HG03378 (cell line): ENCODE measurements around the gene CYP11A1.

ENCODE experiments used
- ATAC-seq: cut with Tn5 transposase; IDR thresholded peaks from one replicate; pipeline ENCODE4 v1.9.1; 2021; ENCODE audit warnings: mild to moderate bottlenecking, moderate library complexity; ENCODE audit not compliant: unreplicated experiment

Gene CYP11A1

DNA sequence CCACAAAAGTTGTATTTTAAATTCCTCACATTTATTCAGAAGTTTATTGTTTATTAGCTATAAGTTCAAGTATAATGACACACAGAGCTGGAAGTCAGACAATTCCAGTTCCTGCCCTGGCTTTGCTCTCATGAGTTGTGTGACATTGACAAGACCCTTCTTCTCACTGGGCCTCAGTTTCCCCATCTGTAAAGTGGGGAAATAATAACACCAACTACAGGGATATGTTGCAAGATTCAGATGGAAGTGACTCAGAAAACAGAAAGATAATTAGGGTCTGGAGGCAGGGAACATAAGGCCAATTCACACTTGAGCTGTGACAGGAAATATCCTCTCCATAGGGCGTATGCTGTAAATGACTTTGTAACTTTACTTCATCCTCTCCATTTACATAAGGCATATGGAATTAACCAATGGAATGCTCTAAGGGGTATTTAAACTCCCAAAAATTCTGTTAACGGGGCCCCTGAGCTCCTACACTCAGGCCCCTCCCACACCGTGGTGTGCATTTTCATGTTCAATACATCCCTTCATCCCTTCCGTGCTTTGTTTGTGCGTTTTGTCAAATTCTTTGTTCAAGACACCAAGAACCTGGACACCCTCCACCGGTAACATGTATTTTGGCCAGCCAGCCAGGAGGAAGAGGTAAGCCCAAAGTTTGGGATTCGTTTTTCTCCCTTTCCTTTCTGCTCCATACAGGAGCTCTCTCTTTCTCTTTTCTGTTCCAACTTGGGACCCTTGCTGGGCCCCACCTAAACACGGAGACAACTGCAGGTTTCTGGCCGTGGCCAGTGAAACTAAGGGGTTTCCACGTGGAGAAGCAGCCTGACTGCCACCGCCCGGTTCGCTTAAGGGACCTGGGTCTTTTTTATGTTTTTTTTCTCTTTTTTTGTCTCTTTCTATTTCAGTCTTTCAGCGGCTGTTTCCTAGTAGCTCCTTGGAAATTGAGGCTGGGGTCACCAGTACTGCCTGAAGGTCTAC lies 16.9 kb downstream of the CYP11A1 start:
- ATAC-seq = no peak

DNA sequence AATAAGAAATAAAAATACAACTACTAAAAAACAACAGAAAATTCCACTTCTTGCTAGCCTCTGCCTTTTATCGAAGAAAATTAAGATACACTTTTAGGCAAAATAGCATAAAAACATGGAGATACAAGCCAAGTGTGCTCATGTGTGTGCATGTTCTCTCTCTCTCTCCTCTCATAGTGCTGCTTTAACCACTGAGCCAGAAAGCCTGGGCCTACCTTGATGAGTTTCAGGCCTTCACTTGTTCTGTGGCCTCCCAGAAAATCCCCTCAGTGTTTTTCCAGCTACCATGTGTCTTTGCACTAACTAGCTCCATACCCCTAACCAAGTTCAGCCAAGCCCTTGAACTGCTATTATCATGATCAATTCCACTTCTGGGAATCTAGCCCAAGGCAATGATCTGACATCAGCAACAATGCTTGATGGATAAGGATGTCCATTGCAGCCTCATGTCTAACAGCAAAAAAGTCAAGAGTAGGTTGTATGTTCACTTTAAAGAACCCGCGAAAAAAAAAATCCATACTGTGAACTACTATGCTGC lies 18.1 kb downstream of the CYP11A1 start:
- ATAC-seq = no peak

DNA sequence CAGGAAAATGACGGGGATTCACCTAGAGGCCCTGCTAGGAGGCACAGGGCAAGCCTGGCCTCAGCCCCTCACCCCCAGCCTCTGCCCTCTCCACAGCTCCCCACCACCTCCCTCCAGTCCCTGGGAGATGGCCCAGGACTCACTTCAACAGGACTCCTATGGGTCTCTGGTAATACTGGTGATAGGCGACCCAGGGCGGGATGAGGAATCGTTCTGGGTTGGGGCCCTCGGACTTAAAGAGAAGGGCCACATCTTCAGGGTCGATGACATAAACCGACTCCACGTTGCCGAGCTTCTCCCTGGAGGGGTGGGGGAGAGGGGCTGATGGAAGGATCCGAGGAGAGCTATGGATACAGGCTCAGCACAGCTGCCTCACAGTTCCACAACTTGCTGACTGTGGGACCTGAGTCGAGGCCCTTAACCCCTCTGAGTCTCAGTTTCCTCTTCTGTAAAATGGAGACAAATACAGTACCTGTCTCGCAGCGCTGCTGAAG lies 19.6 kb downstream of the CYP11A1 start:
- ATAC-seq = no peak

DNA sequence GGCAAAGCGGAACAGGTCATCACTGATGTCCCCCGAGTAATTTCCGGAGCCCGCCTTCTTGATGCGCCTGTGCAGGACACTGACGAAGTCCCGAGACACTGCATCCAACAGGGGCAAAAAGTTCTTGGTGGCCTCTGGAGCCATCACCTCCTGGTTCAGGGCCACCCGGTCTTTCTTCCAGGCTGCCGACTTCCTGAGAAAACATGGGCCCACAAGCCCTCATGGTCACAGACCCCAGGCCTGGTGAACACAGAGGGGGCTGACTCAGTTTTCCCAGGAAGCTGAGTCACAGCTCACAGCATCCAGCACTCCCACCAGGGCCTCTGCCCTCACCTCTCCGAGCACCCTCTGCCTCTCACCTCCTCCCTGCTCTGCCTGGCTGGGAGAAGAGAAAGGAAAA lies 22.4 kb downstream of the CYP11A1 start:
- no peak for ATAC-seq

DNA sequence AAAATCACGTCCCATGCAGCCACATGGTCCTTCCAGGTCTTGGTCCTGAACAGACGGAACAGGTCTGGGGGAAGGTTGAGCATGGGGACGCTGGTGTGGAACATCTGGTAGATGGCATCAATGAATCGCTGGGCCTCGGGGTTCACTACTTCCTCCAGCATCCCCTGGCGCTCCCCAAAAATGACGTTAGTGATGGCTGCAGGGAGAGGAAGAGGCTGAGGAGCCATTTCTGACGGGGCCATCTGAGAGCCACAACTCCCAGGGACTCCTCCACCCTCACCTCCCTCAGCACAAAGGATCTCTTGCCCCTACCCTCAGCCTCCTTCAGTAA lies 23.7 kb downstream of the CYP11A1 start:
- ATAC-seq = no peak

DNA sequence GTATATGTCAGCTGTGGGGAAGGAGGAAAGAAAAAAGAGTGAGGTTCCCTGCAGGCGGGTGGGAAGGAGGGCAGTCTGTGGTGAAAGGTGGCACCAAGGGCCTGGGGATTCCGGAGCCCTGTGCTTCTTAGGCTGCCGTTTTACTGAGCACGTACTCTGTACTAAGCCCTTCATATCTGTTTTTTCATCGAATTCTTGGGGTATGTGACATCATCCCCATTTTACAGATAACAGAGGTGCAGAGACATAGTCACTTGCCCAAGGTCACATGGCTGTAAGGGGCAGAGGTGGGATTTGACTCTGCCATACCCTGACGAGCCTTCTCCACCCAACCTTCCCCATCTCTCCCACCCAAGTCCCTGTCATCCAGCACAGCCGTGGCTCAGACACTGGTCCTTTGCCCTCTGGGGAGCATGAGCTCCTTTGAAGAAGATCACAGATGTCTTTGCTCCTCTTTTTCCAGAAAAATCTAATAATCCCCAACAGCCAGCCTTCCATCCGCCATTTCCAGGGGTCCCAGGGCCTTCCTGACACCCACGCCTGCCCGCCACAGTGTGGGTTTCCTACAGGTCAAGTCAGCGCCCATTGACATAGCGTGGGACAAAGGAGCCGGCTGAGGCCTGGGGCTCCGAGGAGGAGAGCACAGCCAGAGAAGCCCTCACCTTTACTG lies 24.2 kb downstream of the CYP11A1 start:
- ATAC-seq = no peak

DNA sequence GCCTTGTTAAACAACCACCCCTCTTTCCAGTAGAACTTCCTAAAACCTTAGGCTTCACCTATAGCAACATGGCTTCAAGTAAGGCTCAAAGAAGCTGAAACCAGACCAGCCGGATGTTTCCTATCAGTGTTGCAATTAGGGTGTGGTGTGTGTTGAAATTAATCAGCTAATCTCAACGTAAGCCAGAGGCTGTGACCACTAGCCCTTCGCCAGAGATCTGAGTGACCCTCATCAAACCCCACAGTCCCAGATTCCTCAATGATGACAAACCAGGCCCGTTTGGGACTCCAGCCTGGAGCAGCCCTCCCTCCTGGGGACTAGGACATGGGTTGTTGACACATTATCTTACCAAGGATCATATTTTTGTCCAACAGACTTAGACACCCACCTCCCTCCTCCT lies 27.3 kb downstream of the CYP11A1 start:
- ATAC-seq = no peak

DNA sequence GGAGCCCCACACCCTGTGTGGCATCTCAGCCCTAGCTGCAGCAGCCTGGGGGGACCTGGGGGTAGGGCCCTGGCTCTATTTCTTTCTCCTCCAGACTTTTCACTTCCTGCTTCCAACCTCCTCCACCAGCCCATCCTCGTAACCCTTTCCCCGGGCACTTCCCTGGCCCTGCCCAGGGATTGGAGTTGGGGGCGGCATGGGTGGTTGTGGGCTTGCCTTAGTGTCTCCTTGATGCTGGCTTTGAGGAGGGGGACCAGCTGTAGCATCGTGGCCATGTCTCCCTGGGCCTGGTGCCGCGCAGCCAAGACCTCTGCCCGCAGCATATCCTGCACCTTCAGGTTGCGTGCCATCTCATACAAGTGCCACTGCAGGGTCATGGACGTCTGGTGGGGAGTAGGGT lies 28.1 kb downstream of the CYP11A1 start:
- no peak for ATAC-seq

DNA sequence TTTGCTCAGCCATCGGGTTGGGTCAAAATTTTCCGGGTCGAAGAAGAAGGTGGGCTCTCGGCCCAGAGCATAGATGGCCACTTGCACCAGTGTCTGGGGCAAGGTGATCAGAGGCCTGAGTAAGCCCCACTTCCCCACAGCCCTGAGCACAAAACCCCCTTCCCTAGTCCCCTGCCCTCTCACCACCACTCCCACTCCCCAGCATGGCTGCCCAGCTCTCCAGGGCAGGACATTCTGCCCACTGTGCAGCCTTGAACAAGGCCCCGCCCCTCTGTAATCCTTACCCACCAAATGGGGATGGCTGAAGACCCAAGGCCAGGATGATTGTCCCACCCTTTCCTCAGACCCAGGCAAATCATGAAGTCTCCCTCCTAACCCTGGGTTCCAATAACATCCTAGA lies 28.8 kb downstream of the CYP11A1 start:
- ATAC-seq = no peak

DNA sequence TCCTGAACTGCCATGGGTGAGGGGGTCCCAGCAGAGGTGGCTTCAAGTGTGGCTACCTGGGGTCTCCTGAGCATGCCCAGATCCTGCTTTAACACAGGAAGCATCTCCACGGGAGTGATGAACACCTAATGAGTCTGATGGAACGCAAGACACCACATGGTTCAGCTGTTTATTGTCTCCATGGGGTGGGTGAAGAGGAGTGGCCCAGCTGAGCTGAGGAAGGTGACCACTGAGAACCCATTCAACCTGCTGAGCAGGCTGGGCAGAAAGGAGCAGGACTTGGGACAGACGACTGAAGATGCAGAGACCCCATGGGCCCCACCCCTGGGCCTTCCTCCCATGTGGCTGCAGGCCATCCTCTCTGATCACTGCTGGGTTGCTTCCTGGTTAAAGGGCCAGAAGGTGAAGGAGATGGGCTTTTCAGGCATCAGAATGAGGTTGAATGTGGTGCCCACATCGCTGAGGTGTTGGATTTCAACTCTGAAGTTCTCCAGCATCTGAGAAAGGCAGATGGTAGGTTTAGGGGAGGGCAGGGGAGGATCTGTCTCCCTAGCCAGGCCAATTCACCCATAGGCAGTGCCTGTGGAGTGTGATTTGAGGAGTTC lies 29.7 kb downstream of the CYP11A1 start:
- ATAC-seq = no peak

DNA sequence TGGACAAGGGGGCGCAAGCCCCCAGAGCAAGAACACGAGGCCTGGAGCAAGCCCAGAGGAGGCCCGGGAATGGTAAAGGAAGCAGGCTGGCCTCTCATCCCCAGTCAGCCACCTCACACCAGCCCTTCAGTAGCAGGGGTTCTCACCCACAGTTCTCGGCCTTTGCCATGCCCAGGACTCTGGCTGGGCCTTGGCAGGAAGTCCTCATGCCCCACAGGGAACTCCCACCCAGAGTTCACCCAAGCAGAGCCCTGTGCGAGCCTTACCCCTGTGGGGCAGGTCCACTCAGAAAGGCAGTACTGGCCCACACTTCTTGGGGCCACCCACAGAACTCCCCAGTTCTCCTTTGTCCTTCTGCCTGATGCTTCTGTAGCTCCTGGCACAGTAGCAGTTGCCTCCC lies 30.3 kb downstream of the CYP11A1 start:
- ATAC-seq = no peak

DNA sequence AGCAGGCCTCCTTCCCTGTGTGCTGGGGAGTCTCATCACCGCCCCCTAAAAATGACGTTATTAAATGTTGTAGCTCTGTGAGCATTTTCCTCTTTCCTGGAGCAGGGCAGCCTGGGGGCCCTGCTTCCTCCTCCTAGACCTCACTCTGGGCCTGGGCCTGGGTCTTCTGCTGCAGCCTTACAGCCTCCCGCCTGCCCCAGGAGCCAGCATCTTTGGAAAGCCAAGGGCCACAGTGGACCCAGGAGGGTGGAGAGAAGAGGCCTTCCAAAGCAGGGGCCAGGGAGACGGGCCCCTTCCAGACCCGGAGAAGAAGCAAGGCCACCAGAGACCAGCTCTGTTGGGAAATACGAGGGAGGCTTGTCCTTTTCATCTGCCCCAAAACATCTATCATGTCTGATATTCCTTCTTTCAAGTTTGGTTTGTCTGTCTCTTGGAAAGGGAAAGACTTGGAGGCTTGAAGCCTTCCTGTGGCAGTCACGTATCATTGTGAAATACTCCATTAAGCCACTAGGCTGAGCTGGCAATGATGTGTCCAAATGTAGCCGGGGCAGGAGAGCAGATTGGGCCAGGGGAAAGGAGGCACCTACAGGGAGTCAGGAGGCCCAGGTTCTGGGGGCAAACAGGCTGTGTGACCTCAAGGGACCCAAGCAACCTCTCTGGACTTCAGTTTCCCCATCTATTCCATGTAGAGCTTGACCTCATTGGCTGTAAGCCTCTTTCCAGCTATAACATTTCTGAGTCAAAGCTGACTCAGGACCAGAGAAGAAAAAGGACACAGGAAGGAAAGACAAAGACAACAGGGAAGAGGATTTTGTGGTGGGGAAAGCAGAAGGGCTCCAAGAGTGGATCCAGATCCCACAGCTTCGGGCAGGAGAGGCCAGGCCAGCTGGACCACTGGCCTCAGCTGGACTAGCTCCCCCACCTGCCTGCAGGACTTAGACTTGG lies 31.1 kb downstream of the CYP11A1 start:
- no peak for ATAC-seq

DNA sequence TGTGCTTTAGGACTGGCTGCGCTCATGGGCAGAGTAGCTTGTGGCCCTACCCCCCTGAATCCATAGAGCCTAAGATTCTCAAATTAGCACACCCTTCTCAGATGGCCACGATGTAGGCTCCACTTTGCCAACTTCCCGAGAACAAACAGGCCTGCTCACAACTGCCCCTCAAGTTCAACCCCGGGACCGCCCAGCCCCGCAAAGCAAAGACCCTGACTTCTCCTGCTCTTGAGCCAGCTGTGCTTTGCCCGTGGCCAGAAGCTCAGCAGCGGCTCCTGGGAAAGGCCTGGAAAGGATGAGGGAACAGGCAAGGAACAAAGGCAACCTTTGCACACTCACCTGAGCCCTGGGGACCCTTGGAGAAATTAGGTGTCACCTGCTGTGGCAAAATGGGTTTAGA lies 32.0 kb downstream of the CYP11A1 start:
- no peak for ATAC-seq

DNA sequence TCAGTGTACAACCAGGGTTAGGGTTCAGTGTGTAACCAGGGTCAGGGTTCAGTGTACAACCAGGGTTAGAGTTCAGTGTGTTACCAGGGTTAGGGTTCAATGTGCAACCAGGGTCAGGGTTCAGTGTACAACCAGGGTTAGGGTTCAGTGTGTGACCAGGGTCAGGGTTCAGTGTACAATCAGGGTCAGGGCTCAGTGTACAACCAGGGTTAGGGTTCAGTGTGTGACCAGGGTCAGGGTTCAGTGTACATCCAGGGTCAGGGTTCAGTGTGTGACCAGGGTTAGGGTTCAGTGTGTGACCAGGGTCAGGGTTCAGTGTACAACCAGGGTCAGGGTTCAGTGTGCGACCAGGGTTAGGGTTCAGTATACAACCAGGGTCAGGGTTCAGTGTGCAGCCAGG lies 33.3 kb downstream of the CYP11A1 start:
- no peak for ATAC-seq

DNA sequence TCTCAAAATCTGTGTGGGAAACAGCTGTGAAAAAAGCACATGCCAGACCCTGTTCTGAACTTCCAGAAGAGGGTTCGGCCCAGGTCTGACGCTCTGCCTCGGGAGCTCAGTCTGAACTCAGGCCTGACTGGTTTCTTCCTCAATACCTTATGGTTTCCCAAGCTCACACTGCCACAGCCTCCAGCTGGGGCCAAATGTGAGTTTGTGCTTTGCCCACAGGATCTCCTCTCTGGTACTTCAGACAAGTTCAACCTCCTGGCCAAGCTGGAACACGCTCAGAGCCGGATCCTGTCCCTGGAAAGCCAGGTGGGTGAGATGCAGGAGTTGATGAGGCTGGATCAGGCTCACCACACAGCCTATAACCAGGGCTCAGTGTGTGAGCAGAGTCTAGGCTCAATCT lies 33.8 kb downstream of the CYP11A1 start:
- no peak for ATAC-seq

DNA sequence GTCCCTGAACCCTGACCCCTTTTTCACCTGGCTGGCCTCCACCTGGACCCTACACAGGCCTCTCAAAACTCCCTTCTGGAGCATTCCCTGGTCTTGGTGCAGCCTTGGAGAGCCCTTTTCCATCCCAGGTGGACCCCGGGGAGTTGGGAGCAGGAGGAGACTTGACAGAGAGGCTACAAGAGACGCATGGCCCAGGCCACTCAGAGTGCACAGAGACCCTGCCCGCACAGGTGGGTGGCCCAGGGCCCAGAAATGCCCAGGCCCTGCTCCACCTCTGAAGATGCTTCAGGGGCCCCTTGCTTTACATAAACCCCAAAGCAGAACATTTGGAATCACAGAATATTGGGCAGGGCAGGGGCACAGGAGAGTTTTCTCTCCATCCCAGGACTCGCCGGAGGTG lies 34.4 kb downstream of the CYP11A1 start:
- ATAC-seq = no peak

DNA sequence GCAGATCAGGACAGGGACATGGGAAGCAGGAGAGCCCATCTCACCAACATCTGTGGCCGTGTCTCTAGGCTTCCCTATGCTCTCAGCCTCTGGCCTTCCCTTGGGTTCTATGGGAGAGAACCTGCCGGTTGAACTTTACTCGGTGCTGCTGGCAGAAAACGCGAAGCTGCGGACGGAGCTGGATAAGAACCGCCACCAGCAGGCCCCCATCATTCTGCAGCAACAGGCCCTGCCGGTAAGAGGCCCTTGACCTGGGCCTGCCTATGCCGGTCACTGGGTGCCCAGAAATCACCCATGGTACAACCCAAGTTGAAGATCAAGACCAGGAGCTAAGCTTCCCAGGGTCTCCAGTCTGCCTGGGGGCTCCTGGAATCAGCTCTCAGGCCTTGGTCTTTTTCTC lies 34.8 kb downstream of the CYP11A1 start:
- ATAC-seq = no peak

DNA sequence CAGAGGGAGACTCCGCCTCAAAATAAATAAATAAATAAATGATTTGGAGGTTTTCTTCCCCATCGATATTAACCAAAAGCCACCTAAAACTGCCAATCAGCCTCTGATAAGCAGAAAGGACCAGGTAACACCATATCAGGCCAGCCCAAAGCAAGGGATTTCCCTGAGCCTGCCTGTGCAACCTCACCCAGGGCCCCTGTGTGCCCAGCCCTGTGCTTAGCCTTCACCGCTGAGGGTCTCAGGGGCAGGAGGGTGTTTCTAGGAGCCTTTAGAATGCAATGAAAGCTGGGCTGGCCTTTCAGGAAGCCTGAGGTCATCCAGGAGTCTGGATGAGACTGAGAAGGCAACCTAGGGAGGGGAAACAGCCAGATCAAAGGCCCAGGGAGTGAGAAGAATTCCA lies 35.4 kb downstream of the CYP11A1 start:
- ATAC-seq = no peak

DNA sequence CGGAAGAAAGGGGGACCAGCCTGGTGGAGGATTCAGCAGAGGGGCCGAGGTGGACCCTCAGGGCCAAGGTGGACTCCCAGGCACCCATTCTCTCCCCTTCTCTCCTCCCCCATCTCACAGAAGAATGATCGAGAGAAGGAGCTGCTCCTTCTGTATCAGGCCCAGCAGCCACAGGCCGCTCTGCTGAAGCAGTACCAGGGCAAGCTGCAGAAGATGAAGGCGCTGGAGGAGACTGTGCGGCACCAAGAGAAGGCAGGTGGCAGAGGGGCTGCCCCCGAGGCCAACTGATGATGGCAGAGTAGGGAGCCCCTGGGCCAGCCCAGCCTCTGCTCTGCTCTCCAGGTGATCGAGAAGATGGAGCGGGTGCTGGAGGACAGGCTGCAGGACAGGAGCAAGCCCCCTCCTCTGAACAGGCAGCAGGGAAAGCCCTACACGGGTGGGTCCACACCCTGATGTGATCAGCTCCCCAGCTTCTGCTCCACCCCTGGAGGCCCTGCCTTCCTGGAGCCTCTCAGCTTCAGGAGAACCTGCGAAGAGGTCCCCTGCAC lies 36.5 kb downstream of the CYP11A1 start:
- no peak for ATAC-seq
